Neuronal stem cell (in vitro differentiated cells): ENCODE data around the gene PMIS2.

Experiments
- DNase-seq: peaks from one replicate; pipeline ENCODE4 v3.0.0-alpha.2; 2013; ENCODE audit warnings: low spot score
- H2AFZ ChIP-seq: one replicate; pipeline ENCODE4 v1.6.1; 2013; ENCODE audit warnings: mild to moderate bottlenecking, low read length, inconsistent platforms
- H2AK5ac ChIP-seq: 2 replicates; pipeline ENCODE4 v1.6.1; 2013; ENCODE audit warnings: low read depth, mild to moderate bottlenecking, inconsistent platforms, low read length, moderate library complexity, mixed read lengths
- H2BK120ac ChIP-seq: 2 replicates; pipeline ENCODE4 v1.6.1; 2013; ENCODE audit warnings: low read depth, mild to moderate bottlenecking, inconsistent platforms, low read length, moderate library complexity, mixed read lengths
- H2BK12ac ChIP-seq: one replicate; pipeline ENCODE4 v1.6.1; 2013; ENCODE audit warnings: low read length, inconsistent platforms
- H2BK15ac ChIP-seq: 2 replicates; pipeline ENCODE4 v1.6.1; 2013; ENCODE audit warnings: mild to moderate bottlenecking, low read length, inconsistent platforms, mixed read lengths
- H2BK5ac ChIP-seq: one replicate; pipeline ENCODE4 v1.6.1; 2013; ENCODE audit warnings: inconsistent platforms, mild to moderate bottlenecking, low read length, moderate library complexity
- H3K14ac ChIP-seq: one replicate; pipeline ENCODE4 v1.6.1; 2013; ENCODE audit warnings: low read length, inconsistent platforms
- H3K18ac ChIP-seq: 2 replicates; pipeline ENCODE4 v1.6.1; 2013; ENCODE audit warnings: low read length, inconsistent platforms
- H3K23ac ChIP-seq: 2 replicates; pipeline ENCODE4 v1.6.1; 2013; ENCODE audit warnings: low read depth, mild to moderate bottlenecking, mixed read lengths, low read length, inconsistent platforms; ENCODE audit not compliant: poor library complexity
- H3K27ac ChIP-seq: replicated peaks from 3 replicates; pipeline ENCODE4 v1.5.1; 2013; ENCODE audit warnings: low read length, inconsistent platforms
- H3K27me3 ChIP-seq, 3 experiments: 2 replicates each; pipeline ENCODE4 v1.6.1; 2013; ENCODE audit warnings: low read length in 3 of 3, mild to moderate bottlenecking in 2 of 3, inconsistent platforms in 1 of 3, low read depth in 1 of 3, mixed read lengths in 1 of 3, moderate library complexity in 1 of 3; ENCODE audit not compliant: control insufficient read depth in 3 of 3, insufficient read depth in 3 of 3
- H3K36me3 ChIP-seq, 2 donors: replicated peaks in 1 of 2; 2 replicates each; pipeline ENCODE4 v1.6.1; 2013; ENCODE audit warnings: low read length in 2 of 2; ENCODE audit not compliant: control insufficient read depth in 2 of 2, insufficient read depth in 2 of 2
- H3K4ac ChIP-seq: 2 replicates; pipeline ENCODE4 v1.6.1; 2013; ENCODE audit warnings: inconsistent platforms, mild to moderate bottlenecking, low read length, moderate library complexity
- H3K4me1 ChIP-seq, 2 donors: 1 replicate in 1 of 2; 2 replicates in 1 of 2; pipeline ENCODE4 v1.6.1; 2013; ENCODE audit warnings: low read length in 2 of 2, low read depth in 1 of 2; ENCODE audit not compliant: control insufficient read depth in 2 of 2, insufficient read depth in 1 of 2
- H3K4me2 ChIP-seq: one replicate; pipeline ENCODE4 v1.6.1; 2013; ENCODE audit warnings: mild to moderate bottlenecking, low read length, inconsistent platforms; ENCODE audit not compliant: insufficient read depth, poor library complexity, severe bottlenecking
- H3K4me3 ChIP-seq, 2 donors: 2 replicates each; pipeline ENCODE4 v1.5.1; 2013; ENCODE audit warnings: low read length in 2 of 2, mild to moderate bottlenecking in 2 of 2, inconsistent platforms in 1 of 2, moderate library complexity in 1 of 2
- H3K79me1 ChIP-seq: one replicate; pipeline ENCODE4 v1.6.1; 2013; ENCODE audit warnings: low read depth, mild to moderate bottlenecking, inconsistent platforms, low read length, moderate library complexity
- H3K9ac ChIP-seq: one replicate; pipeline ENCODE4 v1.6.1; 2013; ENCODE audit warnings: mild to moderate bottlenecking, low read depth, low read length, inconsistent platforms; ENCODE audit not compliant: poor library complexity
- H3K9me3 ChIP-seq, 2 donors: replicated peaks in 1 of 2; 2 replicates each; pipeline versions ENCODE3 to v1.6.1; 2013; ENCODE audit warnings: low read length in 2 of 2, mild to moderate bottlenecking in 2 of 2, inconsistent platforms in 1 of 2, low read depth in 1 of 2, mixed read lengths in 1 of 2, moderate library complexity in 1 of 2; ENCODE audit not compliant: control insufficient read depth in 2 of 2, insufficient read depth in 1 of 2
- H4K8ac ChIP-seq: one replicate; pipeline ENCODE4 v1.6.1; 2013; ENCODE audit warnings: low read depth, mild to moderate bottlenecking, inconsistent platforms, low read length, moderate library complexity
- H4K91ac ChIP-seq: one replicate; pipeline ENCODE4 v1.6.1; 2013; ENCODE audit warnings: low read length, low read depth, mild to moderate bottlenecking, inconsistent platforms; ENCODE audit not compliant: poor library complexity
- WGBS, 2 donors: extraction: QIAGEN DNeasy Blood & Tissue Kit; methylation state at CpG; one replicate each; pipeline ENCODE4 v1.1.7; 2013; ENCODE audit warnings: missing lambda C conversion rate in 2 of 2, mixed read lengths in 1 of 2; ENCODE audit not compliant: insufficient read length in 2 of 2, insufficient replicate concordance in 1 of 2; ENCODE audit errors: extremely low coverage in 2 of 2; 5-methylcytosine and 5-hydroxymethylcytosine counted together

Gene PMIS2

DNA sequence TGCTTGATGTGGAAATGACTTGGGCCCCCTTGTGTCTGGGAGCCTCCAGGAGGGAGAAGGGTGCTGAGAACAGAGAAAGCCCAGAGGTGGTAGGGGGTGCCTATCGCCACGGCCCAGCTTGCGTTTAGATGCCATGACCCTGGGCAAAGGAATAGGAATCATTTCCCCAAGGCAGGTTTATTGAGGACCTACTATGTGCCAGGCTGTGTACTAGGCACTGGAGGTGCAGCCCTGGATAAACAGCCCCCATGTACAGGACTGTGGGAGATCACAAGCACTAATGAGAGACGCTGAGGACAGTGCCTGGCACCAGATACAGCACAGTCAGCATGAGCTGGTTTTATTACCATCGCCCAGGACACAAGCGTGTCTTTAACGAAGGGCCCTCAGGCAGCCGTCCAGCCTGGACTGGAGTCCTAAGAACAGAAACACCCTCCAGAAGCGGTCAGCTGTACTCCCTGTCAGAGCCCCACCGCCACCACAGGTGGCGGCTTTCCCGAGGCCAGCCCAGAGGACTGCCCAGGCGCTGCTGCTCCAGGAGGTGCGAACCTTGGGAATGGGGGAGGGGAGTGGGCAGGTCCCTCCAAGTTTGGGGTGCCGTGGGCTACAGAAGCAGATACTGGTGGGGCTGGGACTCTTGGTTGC, 36.0 kb upstream of the PMIS2 start:
- Histone ChIP-seq H3K4me3 (no peak overlapping the region), H3K79me1 (no peaks in the 10 kb centered on the region), H2BK12ac (no peak overlapping the region), H3K27ac (no peak overlapping the region), H2BK120ac (no peak overlapping the region), H3K4me2 (no peak overlapping the region), H3K14ac (no peak overlapping the region), H3K9ac (no peak overlapping the region), H3K27me3 (peaks cover 0 to 9% (median under 1%) of the 10 kb centered on the region in 3 experiments), H3K4me1 (peaks cover 5 to 6% of the 10 kb centered on the region in 2 donors), H2AFZ (no peak overlapping the region), H2AK5ac (no peak overlapping the region), H2BK5ac (no peak overlapping the region), H3K23ac (no peak overlapping the region), H4K91ac (no peak overlapping the region), H3K18ac (no peak overlapping the region), H2BK15ac (peak overlapping the region; percentile 1), H3K4ac (no peak overlapping the region), H3K36me3 (peaks cover 12 to 27% of the 10 kb centered on the region in 2 donors), H3K9me3 (no peaks in the 10 kb centered on the region), H4K8ac (no peak overlapping the region)
- no CpG with 5 or more reads among the region's 15 CpGs for WGBS, 2 donors
- DNase-seq = no peak

DNA sequence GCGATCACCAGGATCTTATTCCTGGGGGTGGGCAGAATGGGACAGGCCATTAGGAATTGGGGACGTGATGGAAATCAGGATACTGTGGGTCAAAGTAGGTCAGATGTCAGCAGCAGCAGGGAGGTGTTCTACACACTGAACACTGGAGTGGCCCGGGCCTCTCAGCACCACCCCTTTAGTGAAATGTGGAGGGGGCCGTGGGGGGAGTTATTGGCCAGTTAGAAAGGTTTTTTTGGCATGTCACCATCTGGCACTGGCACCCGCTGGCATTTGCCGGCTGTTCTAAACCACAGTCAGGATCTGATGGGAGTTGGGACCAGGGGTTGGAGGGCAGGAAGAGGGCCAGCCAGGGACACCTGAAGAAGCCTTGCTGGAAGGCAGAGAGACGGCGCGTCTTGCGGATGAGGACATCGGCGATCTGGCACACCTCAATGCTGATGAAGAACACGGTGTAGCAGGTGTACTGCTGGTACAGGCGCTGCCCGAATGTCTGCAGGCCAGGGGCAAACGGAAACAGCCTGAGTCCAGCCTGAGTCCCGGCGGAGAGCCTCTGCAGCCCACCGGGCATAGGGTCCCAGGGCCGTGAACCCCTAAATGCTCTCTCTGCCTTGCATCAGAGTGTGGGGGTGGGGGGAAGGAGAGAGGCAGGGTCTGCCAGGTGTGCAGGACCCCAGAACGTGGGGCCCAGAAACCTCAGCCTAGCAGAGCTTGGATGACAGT, 34.7 kb upstream of the PMIS2 start:
- no peak overlapping the region for H3K4ac ChIP-seq
- H3K4me2 ChIP-seq = no peak overlapping the region
- no peak overlapping the region for H4K8ac ChIP-seq
- peaks cover 2 to 4% of the 10 kb centered on the region in 2 donors for H3K4me1 ChIP-seq
- H2BK12ac ChIP-seq = no peak overlapping the region
- peaks cover 0 to 16% (median 2%) of the 10 kb centered on the region in 3 experiments for H3K27me3 ChIP-seq
- H2BK15ac ChIP-seq = no peak overlapping the region
- H2AFZ ChIP-seq = no peak overlapping the region
- H3K27ac ChIP-seq = no peak overlapping the region
- no peaks in the 10 kb centered on the region for H3K79me1 ChIP-seq
- H2AK5ac ChIP-seq = no peak overlapping the region
- H3K9me3 ChIP-seq = no peaks in the 10 kb centered on the region
- peaks cover 12 to 27% of the 10 kb centered on the region in 2 donors for H3K36me3 ChIP-seq
- H3K4me3 ChIP-seq = no peak overlapping the region
- H3K14ac ChIP-seq = no peak overlapping the region
- H3K9ac ChIP-seq = peak overlapping the region; percentile 64
- DNase-seq = no peak
- H2BK120ac ChIP-seq = no peak overlapping the region
- no peak overlapping the region for H3K18ac ChIP-seq
- H2BK5ac ChIP-seq = no peak overlapping the region
- H4K91ac ChIP-seq = no peak overlapping the region
- H3K23ac ChIP-seq = peak overlapping the region; percentile 57
- WGBS, 2 donors = no CpG with 5 or more reads among the region's 21 CpGs

DNA sequence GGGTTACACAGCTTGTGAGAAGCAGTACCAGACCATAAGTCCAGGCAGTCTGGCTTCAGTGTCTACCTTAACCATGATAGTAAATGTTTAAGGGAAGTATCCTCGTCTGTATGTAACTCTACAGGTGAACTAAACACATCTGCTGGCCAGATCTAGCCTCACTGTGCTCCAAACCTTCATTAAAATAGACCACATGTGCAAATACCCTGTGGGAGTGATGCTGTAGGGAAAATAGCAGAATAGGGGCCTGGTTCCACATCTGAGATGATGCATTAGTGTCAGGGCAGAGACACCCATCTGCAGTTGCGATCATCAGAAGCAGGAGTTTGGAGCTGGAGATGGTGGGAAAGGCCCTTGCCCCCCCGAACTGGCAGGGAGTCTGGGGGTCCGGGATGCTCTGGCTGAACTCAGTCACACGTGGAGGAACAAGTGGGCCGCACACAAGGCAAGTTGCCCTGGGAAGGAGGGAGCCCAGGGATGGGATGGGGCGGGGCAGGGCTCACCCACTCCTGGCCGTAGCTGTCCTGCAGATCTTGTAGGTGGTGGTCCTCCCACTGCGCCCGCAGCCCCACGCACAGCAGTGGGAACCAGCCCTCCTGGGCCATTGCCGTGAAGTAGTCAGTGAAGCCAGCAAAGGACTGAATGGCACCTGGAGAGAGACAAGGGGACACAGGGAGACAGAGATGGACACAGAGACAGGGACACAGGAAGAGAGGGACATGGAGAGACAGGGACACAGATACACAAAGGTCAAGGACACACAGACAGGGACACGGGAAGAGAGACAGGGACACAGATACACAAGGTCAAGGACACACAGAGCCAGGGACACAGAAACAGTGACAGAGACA, 33.2 kb upstream of the PMIS2 start:
- peaks cover 0 to 29% (median 9%) of the 10 kb centered on the region in 3 experiments for H3K27me3 ChIP-seq
- H4K8ac ChIP-seq = no peak overlapping the region
- no peak overlapping the region for H3K4ac ChIP-seq
- H3K4me3 ChIP-seq = no peak overlapping the region
- no peak for DNase-seq
- H3K14ac ChIP-seq = peak overlapping the region; percentile 66
- peaks cover 12 to 16% of the 10 kb centered on the region in 2 donors for H3K36me3 ChIP-seq
- H3K79me1 ChIP-seq = no peaks in the 10 kb centered on the region
- WGBS, 2 donors = no CpG with 5 or more reads among the region's 13 CpGs
- H2AK5ac ChIP-seq = no peak overlapping the region
- no peak overlapping the region for H2BK5ac ChIP-seq
- H3K18ac ChIP-seq = no peak overlapping the region
- H2AFZ ChIP-seq = no peak overlapping the region
- H2BK120ac ChIP-seq = no peak overlapping the region
- H3K23ac ChIP-seq = peak overlapping the region; percentile 17
- no peak overlapping the region for H3K4me2 ChIP-seq
- H3K9ac ChIP-seq = peak overlapping the region; percentile 24
- no peaks in the 10 kb centered on the region for H3K4me1 ChIP-seq
- no peak overlapping the region for H2BK12ac ChIP-seq
- no peak overlapping the region for H2BK15ac ChIP-seq
- peak overlapping the region; percentile 46 for H4K91ac ChIP-seq
- H3K27ac ChIP-seq = no peak overlapping the region
- no peaks in the 10 kb centered on the region for H3K9me3 ChIP-seq
